IMR-90 (cell line): ENCODE measurements around the gene CYGB. TPM values are rescaled to one million over a fixed set of nuclear protein-coding genes. Genes with fewer than 3 reads are reported as not detected.

ENCODE experiments used
- ATAC-seq: fragments of 200-7000 bp; cut with Tn5 transposase; 2 replicates; pipeline ENCODE4 v1.9.1; 2020; ENCODE audit warnings: low read depth, mild to moderate bottlenecking, moderate library complexity
- BruUV-seq: library from RNA; stranded (reverse); fragments of 400-500 nt; replicated peaks from 2 replicates; lab custom pipeline; 2021; lab: Mats Ljungman, UMichigan
- CTCF ChIA-PET: fragments of 300-600 bp; formaldehyde crosslinking; extraction: SDS; loops from one replicate; lab custom pipeline; 2021; ENCODE audit warnings: antibody characterized with exemption; lab: Yijun Ruan, JAX
- POLR2A ChIA-PET: fragments of 300-600 bp; sonication (Branson Sonifier 250); formaldehyde crosslinking; loops from one replicate; lab custom pipeline; 2022; ENCODE audit warnings: antibody characterized with exemption; ENCODE audit not compliant: unreplicated experiment; lab: Charles Lee
- DNase-seq: peaks from one replicate; pipeline ENCODE4 v3.0.0; 2013
- H2AFZ ChIP-seq: replicated peaks from 2 replicates; pipeline ENCODE3; 2013; ENCODE audit warnings: low read length, mild to moderate bottlenecking; ENCODE audit not compliant: poor library complexity
- H2AK5ac ChIP-seq: 2 replicates; pipeline ENCODE4 v1.6.1; 2013; ENCODE audit warnings: low read depth, low read length, inconsistent platforms
- H2AK9ac ChIP-seq: replicated peaks from 2 replicates; pipeline ENCODE3; 2013; ENCODE audit warnings: mild to moderate bottlenecking, low read depth, low read length, moderate library complexity; ENCODE audit not compliant: poor library complexity
- H2BK120ac ChIP-seq: 2 replicates; pipeline ENCODE4 v1.6.1; 2013; ENCODE audit warnings: low read depth, low read length, inconsistent platforms
- H2BK15ac ChIP-seq: 3 replicates; pipeline ENCODE4 v1.6.1; 2013; ENCODE audit warnings: low read depth, low read length, inconsistent platforms
- H2BK20ac ChIP-seq: 2 replicates; pipeline ENCODE4 v1.6.1; 2013; ENCODE audit warnings: low read depth, mild to moderate bottlenecking, inconsistent platforms, low read length, moderate library complexity
- H2BK5ac ChIP-seq: 2 replicates; pipeline ENCODE4 v1.6.1; 2013; ENCODE audit warnings: mild to moderate bottlenecking, low read depth, low read length, inconsistent platforms; ENCODE audit not compliant: poor library complexity, severe bottlenecking
- H3K14ac ChIP-seq: replicated peaks from 2 replicates; pipeline ENCODE4 v1.6.1; 2013; ENCODE audit warnings: low read depth, low read length, inconsistent platforms
- H3K18ac ChIP-seq: 2 replicates; pipeline ENCODE4 v1.6.1; 2013; ENCODE audit warnings: low read depth, low read length, control low read depth
- H3K23ac ChIP-seq: 2 replicates; pipeline ENCODE4 v1.6.1; 2013; ENCODE audit warnings: low read depth, low read length, inconsistent platforms
- H3K27ac ChIP-seq: 2 replicates; pipeline ENCODE4 v1.5.1; 2013; ENCODE audit warnings: mild to moderate bottlenecking, control low read depth, low read length; ENCODE audit not compliant: insufficient read depth
- H3K27me3 ChIP-seq: 2 replicates; pipeline ENCODE4 v1.6.1; 2013; ENCODE audit warnings: low read length; ENCODE audit not compliant: control insufficient read depth, insufficient read depth
- H3K36me3 ChIP-seq: 2 replicates; pipeline ENCODE4 v1.6.1; 2013; ENCODE audit warnings: low read length, mixed read lengths; ENCODE audit not compliant: control insufficient read depth, insufficient read depth
- H3K4ac ChIP-seq: 2 replicates; pipeline ENCODE4 v1.6.1; 2013; ENCODE audit warnings: low read depth, low read length, inconsistent platforms
- H3K4me1 ChIP-seq: 2 replicates; pipeline ENCODE4 v1.6.1; 2013; ENCODE audit warnings: low read length, mixed read lengths; ENCODE audit not compliant: control insufficient read depth, insufficient read depth
- H3K4me2 ChIP-seq: 2 replicates; pipeline ENCODE4 v1.6.1; 2013; ENCODE audit warnings: low read depth, mild to moderate bottlenecking, control low read depth, low read length, moderate library complexity
- H3K4me3 ChIP-seq: 2 replicates; pipeline ENCODE4 v1.5.1; 2013; ENCODE audit warnings: low read depth, mild to moderate bottlenecking, control low read depth, low read length, moderate library complexity; ENCODE audit not compliant: insufficient read depth
- H3K56ac ChIP-seq: 2 replicates; pipeline ENCODE4 v1.6.1; 2013; ENCODE audit warnings: low read length, inconsistent platforms; ENCODE audit not compliant: insufficient read depth; ENCODE audit errors: extremely low read depth
- H3K79me1 ChIP-seq, 2 experiments: 2 replicates each; pipeline ENCODE4 v1.6.1; 2013; ENCODE audit warnings: low read length in 2 of 2, inconsistent platforms in 1 of 2, low read depth in 1 of 2
- H3K9ac ChIP-seq: 2 replicates; pipeline ENCODE4 v1.6.1; 2013; ENCODE audit warnings: low read depth, low read length, control low read depth
- H3K9me1 ChIP-seq: 2 replicates; pipeline ENCODE4 v1.6.1; 2013; ENCODE audit warnings: low read length, inconsistent platforms; ENCODE audit not compliant: insufficient read depth
- H3K9me3 ChIP-seq: 2 replicates; pipeline ENCODE4 v1.6.1; 2013; ENCODE audit warnings: low read length; ENCODE audit not compliant: control insufficient read depth, insufficient read depth
- H4K20me1 ChIP-seq: 2 replicates; pipeline ENCODE4 v1.6.1; 2013; ENCODE audit warnings: low read length, inconsistent platforms; ENCODE audit not compliant: insufficient read depth
- H4K5ac ChIP-seq: 2 replicates; pipeline ENCODE4 v1.6.1; 2013; ENCODE audit warnings: mild to moderate bottlenecking, low read depth, low read length, control low read depth
- H4K8ac ChIP-seq, 2 experiments: 2 replicates each; pipeline ENCODE4 v1.6.1; 2013; ENCODE audit warnings: low read depth in 2 of 2, low read length in 2 of 2, control low read depth in 1 of 2, inconsistent platforms in 1 of 2
- H4K91ac ChIP-seq: 2 replicates; pipeline ENCODE4 v1.6.1; 2013; ENCODE audit warnings: low read depth, low read length, inconsistent platforms; ENCODE audit not compliant: insufficient read depth
- MAZ ChIP-seq: IDR thresholded peaks from 2 replicates; pipeline ENCODE4 v1.6.1; 2012; ENCODE audit warnings: low read depth, mild to moderate bottlenecking, low read length, improper control_type of control experiment, moderate library complexity, borderline replicate concordance
- MXI1 ChIP-seq: IDR thresholded peaks from 2 replicates; pipeline ENCODE4 v1.6.1; 2012; ENCODE audit warnings: low read depth, mild to moderate bottlenecking, low read length, moderate library complexity, borderline replicate concordance
- RAD21 ChIP-seq: IDR thresholded peaks from 2 replicates; pipeline ENCODE4 v1.6.1; 2012; ENCODE audit warnings: low read length, improper control_type of control experiment
- WGBS, 2 experiments: methylation state at CpG; one replicate each; pipeline versions ENCODE4 v1.1.5 to v1.1.7; 2013; ENCODE audit warnings: missing lambda C conversion rate in 2 of 2; ENCODE audit not compliant: insufficient read length in 1 of 2; ENCODE audit errors: extremely low coverage in 2 of 2; 5-methylcytosine and 5-hydroxymethylcytosine counted together
- dilution Hi-C: fragments of 300-500 bp; cut with HindIII; formaldehyde crosslinking; loops from one replicate; pipeline ENCODE4 v1.14.3; 2018; ENCODE audit warnings: low sequenced_read_pairs; ENCODE audit not compliant: unreplicated experiment
- in situ Hi-C: fragments of 300-500 bp; cut with MboI; formaldehyde crosslinking; loops from 3 replicates; pipeline ENCODE4 v1.14.3; 2019; ENCODE audit warnings: low sequenced_read_pairs, inconsistent platforms, mixed read lengths
- intact Hi-C: fragments of 100-400 bp; cut with micrococcal nuclease; formaldehyde crosslinking; loops from 2 replicates; pipeline ENCODE4 v1.10.0; 2022
- polyA plus RNA-seq, 3 experiments: library from polyadenylated mRNA; depleted of rRNA; stranded (reverse); fragments of >200 nt; gene quantifications; 2 replicates each; pipeline ENCODE4 v1.2.3, GENCODE V29; 2012; ENCODE audit warnings: low replicate concordance in 1 of 3
- total RNA-seq: library from RNA; depleted of rRNA; stranded (reverse); fragments of >200 nt; gene quantifications from 2 replicates; pipeline ENCODE4 v1.2.3, GENCODE V29; 2012
- TF ChIP-seq, protein P1 (sequence below): fragments of 150-350 bp; IDR thresholded peaks from 2 replicates; pipeline ENCODE4 v1.6.1; 2017; ENCODE audit warnings: mild to moderate bottlenecking, antibody characterized with exemption, low read length, low read depth

CYGB gene
- total and polyA plus RNA-seq, 2 of the 4 experiments (the other 2 are of a cell fraction) = 1.3 to 2.9 TPM

DNA sequence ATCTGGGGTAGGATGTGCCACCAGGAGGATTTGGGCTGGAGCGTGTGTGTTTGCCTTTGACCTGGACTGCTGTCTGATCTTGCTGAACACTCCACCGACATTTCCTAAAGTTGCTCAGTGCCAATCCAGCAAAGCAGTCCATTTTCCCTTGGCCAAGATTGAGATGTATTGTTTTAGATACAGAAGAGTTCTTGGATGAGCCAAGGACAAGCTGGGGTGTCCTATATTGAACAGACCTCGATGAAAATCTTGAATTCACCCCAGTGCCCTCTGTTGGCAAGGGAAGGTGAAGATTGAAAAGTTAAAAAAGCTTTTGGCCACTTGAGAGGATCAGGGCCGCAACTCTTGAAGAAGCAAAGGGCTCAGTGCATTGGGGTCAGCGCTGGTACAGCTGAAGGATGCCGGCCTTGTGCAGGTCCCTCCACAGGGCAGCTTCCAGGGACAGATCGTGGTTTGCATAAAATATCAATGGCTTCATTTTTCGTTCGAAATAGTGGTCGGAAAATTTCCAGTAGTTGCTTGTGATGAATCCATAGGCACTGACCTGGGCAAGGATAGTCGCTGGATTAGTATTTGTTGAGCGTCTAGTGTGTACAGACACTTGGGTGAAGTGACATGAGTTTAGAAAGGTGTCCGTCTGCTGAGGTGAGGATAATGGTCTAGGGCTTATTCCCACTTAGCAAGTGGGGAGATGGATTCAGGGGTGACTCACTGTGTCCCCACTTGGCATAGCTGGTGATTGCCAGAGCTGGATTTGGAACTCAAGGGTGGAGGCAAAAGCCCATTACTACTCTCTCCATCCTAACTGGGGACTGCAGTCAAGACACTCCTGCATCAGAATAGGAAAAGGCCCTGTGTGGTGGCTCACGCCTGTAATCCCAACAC lies 28.5 kb upstream of the CYGB start:
- intact Hi-C loops = no loop called here
- no peak overlapping the region for H2AK9ac ChIP-seq
- no peak overlapping the region for H2BK5ac ChIP-seq
- no peak overlapping the region for H3K4me2 ChIP-seq
- no peak overlapping the region for H3K56ac ChIP-seq
- H2BK20ac ChIP-seq = no peak overlapping the region
- no peak overlapping the region for H3K27ac ChIP-seq
- peaks cover 10% of the 10 kb centered on the region for H3K4me1 ChIP-seq
- peaks cover 6% of the 10 kb centered on the region for H3K9me3 ChIP-seq
- H4K20me1 ChIP-seq = peaks cover 63% of the 10 kb centered on the region
- WGBS, 2 experiments = 93% methylated on average over 7 of the region's 14 CpGs; no CpG with 5 or more reads in 1 of the 2 experiments
- no peak overlapping the region for H3K4ac ChIP-seq
- in situ Hi-C loops = no loop called here
- 0 out of 2 replicates have a peak overlapping the region, but pooled peaks have one; percentile 45 for H2AK5ac ChIP-seq
- H3K36me3 ChIP-seq = peaks cover 29% of the 10 kb centered on the region
- H2BK120ac ChIP-seq = no peak overlapping the region
- ChIA-PET POLR2A (no interaction called here), CTCF (interaction anchor here (1.3 kb wide), 2 partner anchors 8 to 9 kb away, joined by 4 read pairs; no protein-coding TSS in a partner anchor)
- no TSS peak for BruUV-seq
- H3K9ac ChIP-seq = no peak overlapping the region
- no peak overlapping the region for H2BK15ac ChIP-seq
- H3K79me1 ChIP-seq = peaks cover 9 to 35% of the 10 kb centered on the region in 2 experiments
- no peak overlapping the region for H3K23ac ChIP-seq
- no peak overlapping the region for H4K8ac ChIP-seq
- no peaks in the 10 kb centered on the region for H3K27me3 ChIP-seq
- no peak overlapping the region for H2AFZ ChIP-seq
- ATAC-seq = no peak
- H4K91ac ChIP-seq = no peak overlapping the region
- peaks cover 12% of the 10 kb centered on the region for H3K9me1 ChIP-seq
- H3K14ac ChIP-seq = no peak overlapping the region
- TF ChIP-seq MAZ (no peak), RAD21 (no peak), MXI1 (no peak)
- TF ChIP-seq, protein P1, sequence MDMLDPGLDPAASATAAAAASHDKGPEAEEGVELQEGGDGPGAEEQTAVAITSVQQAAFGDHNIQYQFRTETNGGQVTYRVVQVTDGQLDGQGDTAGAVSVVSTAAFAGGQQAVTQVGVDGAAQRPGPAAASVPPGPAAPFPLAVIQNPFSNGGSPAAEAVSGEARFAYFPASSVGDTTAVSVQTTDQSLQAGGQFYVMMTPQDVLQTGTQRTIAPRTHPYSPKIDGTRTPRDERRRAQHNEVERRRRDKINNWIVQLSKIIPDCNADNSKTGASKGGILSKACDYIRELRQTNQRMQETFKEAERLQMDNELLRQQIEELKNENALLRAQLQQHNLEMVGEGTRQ = no peak
- DNase-seq = no peak
- H3K4me3 ChIP-seq = no peak overlapping the region
- dilution Hi-C loops = no loop called here
- H3K18ac ChIP-seq = no peak overlapping the region
- H4K5ac ChIP-seq = no peak overlapping the region
